ENCODE measurements around the gene FBLN1. TPM values are rescaled to one million over a fixed set of nuclear protein-coding genes. Genes with fewer than 3 reads are reported as not detected.

FBLN1 gene
- total and polyA plus RNA-seq, 2 of the 8 experiments (the other 6 are each of a cell fraction or from before 2014, with no cell fraction given) = 159 to 168 TPM

GRCh38 chr22:45518136-45518535 is 15.5 kb downstream of the FBLN1 start (continued):
- no peak for TF ChIP-seq ZNF274 (IDR thresholded peaks at IDR 0.05; ENCODE audit: borderline replicate concordance, extremely low read depth, low read length)
- no peak for TF ChIP-seq NANOG (IDR thresholded peaks at IDR 0.05; ENCODE audit: insufficient read depth, low read depth, low read length, poor library complexity, severe bottlenecking)

All from H1 (cell line).